GM23248 (cell line): ENCODE results near the gene CNIH3.

Experiments used
- EZH2 ChIP-seq: fragments of 200-600 bp; sonication (generic); IDR thresholded peaks from 2 replicates; pipeline ENCODE4 v1.6.1; 2018; ENCODE audit warnings: antibody characterized with exemption, mild to moderate bottlenecking; ENCODE audit not compliant: insufficient read depth, poor library complexity, severe bottlenecking
- EZH2phosphoT487 ChIP-seq: fragments of 200-600 bp; sonication (generic); IDR thresholded peaks from 2 replicates; pipeline ENCODE4 v1.6.1; 2018; ENCODE audit warnings: antibody characterized with exemption, moderate library complexity, mild to moderate bottlenecking, low read depth; ENCODE audit not compliant: insufficient read depth

DNA sequence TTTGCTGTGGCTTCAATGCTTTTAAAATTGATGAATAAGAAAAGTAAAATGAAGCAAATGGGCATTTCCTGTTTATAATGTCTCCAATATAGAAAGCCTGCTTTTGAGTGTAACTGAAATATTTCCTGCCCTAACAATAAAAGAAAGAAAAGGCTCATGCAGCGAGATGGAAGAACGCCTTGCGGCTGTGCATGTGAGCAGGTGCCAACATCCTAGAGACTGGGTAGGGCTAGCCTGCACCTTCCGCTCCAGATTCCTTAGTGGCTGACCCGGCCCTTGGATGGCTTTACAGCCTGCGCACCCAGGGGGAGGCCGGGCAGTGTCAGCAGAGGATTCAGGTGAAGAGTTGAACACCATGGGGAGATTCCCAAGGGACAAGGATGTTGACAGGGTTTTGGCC lies 21.8 kb downstream of the CNIH3 start:
- no peak for TF ChIP-seq EZH2
- TF ChIP-seq EZH2phosphoT487, result no peak
